Activated CD4-positive, alpha-beta T cell treated with anti-CD3 and anti-CD28 coated beads, Interleukin-2, amount 10 ng/mL, durations not matched to agents 24 days and 14 days (primary cell): ENCODE measurements around the gene SYNGR4. TPM values are rescaled to one million over a fixed set of nuclear protein-coding genes. Genes with fewer than 3 reads are reported as not detected.
"Not testable (repeated sequence)": the region's sequence is repeated elsewhere in the genome, so short reads cannot be mapped to it uniquely, and the experiment has no call there.

Source experiments
- DNase-seq: peaks from one replicate; pipeline ENCODE4 v3.0.0; 2022
- H3K27ac Mint-ChIP-seq: one replicate; pipeline ENCODE4 v1.8.0; 2022; ENCODE audit warnings: mild to moderate bottlenecking, mixed read lengths
- H3K27me3 Mint-ChIP-seq: one replicate; pipeline ENCODE4 v1.8.0; 2022; ENCODE audit warnings: mixed read lengths
- H3K36me3 Mint-ChIP-seq: one replicate; pipeline ENCODE4 v1.8.0; 2022; ENCODE audit warnings: low read depth, mild to moderate bottlenecking, mixed read lengths
- H3K4me1 Mint-ChIP-seq: one replicate; pipeline ENCODE4 v1.8.0; 2021; ENCODE audit warnings: mixed read lengths
- H3K4me3 Mint-ChIP-seq: one replicate; pipeline ENCODE4 v1.8.0; 2022; ENCODE audit warnings: mild to moderate bottlenecking, moderate library complexity, mixed read lengths
- H3K9me3 Mint-ChIP-seq: one replicate; pipeline ENCODE4 v1.8.0; 2021; ENCODE audit warnings: mixed read lengths
- intact Hi-C: fragments of 100-400 bp; cut with micrococcal nuclease; formaldehyde crosslinking; loops from one replicate; pipeline ENCODE4 v1.15.1; 2023
- total RNA-seq: library from RNA; stranded (reverse); gene quantifications from 2 replicates; pipeline ENCODE4 v1.2.3, GENCODE V29; 2022

Gene SYNGR4
- 0.33 TPM in 1 of 2 replicates, not detected in the other for total RNA-seq

- peaks cover 16% of the 10 kb centered on the region for H3K4me1 Mint-ChIP-seq
- H3K27me3 Mint-ChIP-seq, result peaks cover 4% of the 10 kb centered on the region
- peak within 1 kb of the TSS; percentile 97 for H3K27ac Mint-ChIP-seq
- peak within 1 kb of the TSS; percentile 87 for H3K4me3 Mint-ChIP-seq
- H3K36me3 Mint-ChIP-seq, result peaks cover 6% of the 10 kb centered on the region
- intact Hi-C loops, result loop anchor here (1.0 to 5.0 kb wide), 7 partner anchors 27 to 350 kb away; partner anchors contain the start of genes GRWD1, KDELR1 and LMTK3
- peak; percentile 99 for DNase-seq
- H3K9me3 Mint-ChIP-seq, result peaks cover 4% of the 10 kb centered on the region
Measured at GRCh38 chr19:48363810-48364597, at the start of gene SYNGR4, which contains the start of gene TMEM143. Gene SYNGR4, plus strand, starts transcription at chr19:48364367. Its CDS starts 1,476 bp downstream, at chr19:48365843. Gene TMEM143, minus strand, starts transcription at chr19:48363940. Its CDS starts 20 bp downstream, at chr19:48363920.

- no peak overlapping the region for H3K4me3 Mint-ChIP-seq
- no peak for DNase-seq
- no peaks in the 10 kb centered on the region for H3K9me3 Mint-ChIP-seq
- peaks cover 12% of the 10 kb centered on the region for H3K4me1 Mint-ChIP-seq
- intact Hi-C loops, result loop anchor here (10.0 kb wide), 1 partner anchor 269 kb away; no protein-coding TSS in a partner anchor
- H3K27me3 Mint-ChIP-seq, result no peaks in the 10 kb centered on the region
- no peak overlapping the region for H3K27ac Mint-ChIP-seq
- H3K36me3 Mint-ChIP-seq, result no peaks in the 10 kb centered on the region
Measured at GRCh38 chr19:48315712-48316111, 48.5 kb upstream of the SYNGR4 start.

GRCh38 chr19:48317708-48317960 is 46.5 kb upstream of the SYNGR4 start:
- intact Hi-C loops, result loop anchor here (10.0 kb wide), 1 partner anchor 267 kb away; no protein-coding TSS in a partner anchor
- H3K4me1 Mint-ChIP-seq, result peaks cover 28% of the 10 kb centered on the region
- H3K27me3 Mint-ChIP-seq, H3K27ac Mint-ChIP-seq, DNase-seq, H3K36me3 Mint-ChIP-seq, H3K9me3 Mint-ChIP-seq, H3K4me3 Mint-ChIP-seq: not testable (repeated sequence)

- Mint-ChIP-seq H3K9me3 (no peaks in the 10 kb centered on the region), H3K4me3 (no peak overlapping the region), H3K4me1 (peaks cover 35% of the 10 kb centered on the region), H3K36me3 (peaks cover under 1% of the 10 kb centered on the region), H3K27ac (no peak overlapping the region), H3K27me3 (no peaks in the 10 kb centered on the region)
- intact Hi-C loops, result loop anchor here (10.0 kb wide), 1 partner anchor 266 kb away; no protein-coding TSS in a partner anchor
- DNase-seq, result no peak
Measured at GRCh38 chr19:48318286-48318987, 45.7 kb upstream of the SYNGR4 start.

- peak; percentile 94 for DNase-seq
- H3K27ac Mint-ChIP-seq, result peak overlapping the region; percentile 75
- no peaks in the 10 kb centered on the region for H3K27me3 Mint-ChIP-seq
- H3K36me3 Mint-ChIP-seq, result peaks cover 2% of the 10 kb centered on the region
- H3K9me3 Mint-ChIP-seq, result no peaks in the 10 kb centered on the region
- peak overlapping the region; percentile 95 for H3K4me3 Mint-ChIP-seq
- peaks cover 46% of the 10 kb centered on the region for H3K4me1 Mint-ChIP-seq
- intact Hi-C loops, result loop anchor here (1.0 to 10.0 kb wide), 6 partner anchors 13 to 265 kb away; partner anchors contain the start of genes CYTH2, LMTK3 and TMEM143
Measured at GRCh38 chr19:48319647-48320541, 44.3 kb upstream of the SYNGR4 start.

- H3K27ac Mint-ChIP-seq, result peak overlapping the region; percentile 99
- intact Hi-C loops, result loop anchor here (1.0 to 5.0 kb wide), 5 partner anchors 42 to 191 kb away; partner anchors contain the start of genes CYTH2, GRWD1, LMTK3 and TMEM143
- no peaks in the 10 kb centered on the region for H3K27me3 Mint-ChIP-seq
- peaks cover 55% of the 10 kb centered on the region for H3K4me1 Mint-ChIP-seq
- DNase-seq, result peak; percentile 99
- no peaks in the 10 kb centered on the region for H3K9me3 Mint-ChIP-seq
- H3K4me3 Mint-ChIP-seq, result peak overlapping the region; percentile 95
- peaks cover 11% of the 10 kb centered on the region for H3K36me3 Mint-ChIP-seq
Measured at GRCh38 chr19:48321372-48321621, 42.9 kb upstream of the SYNGR4 start.

GRCh38 chr19:48321622-48322591 is 42.3 kb upstream of the SYNGR4 start:
- H3K4me1 Mint-ChIP-seq, result peaks cover 58% of the 10 kb centered on the region

GRCh38 chr19:48325265-48325910 is 38.8 kb upstream of the SYNGR4 start, which contains the start of gene EMP3:
Gene EMP3, plus strand, starts transcription at chr19:48325552. Its CDS starts 1,293 bp downstream, at chr19:48326845.
- intact Hi-C loops, result loop anchor here (1.0 kb wide), 1 partner anchor 8 kb away; no protein-coding TSS in a partner anchor
- Mint-ChIP-seq H3K9me3 (no peaks in the 10 kb centered on the region), H3K4me1 (peaks cover 71% of the 10 kb centered on the region), H3K27me3 (no peaks in the 10 kb centered on the region), H3K27ac (peak within 1 kb of the TSS; percentile 98), H3K36me3 (peaks cover 45% of the 10 kb centered on the region), H3K4me3 (peak within 1 kb of the TSS; percentile 99)
- peak; percentile 95 for DNase-seq

More at GRCh38 chr19:48321622-48322591, 42.3 kb upstream of the SYNGR4 start:
- peak; percentile 100 for DNase-seq
- peaks cover 15% of the 10 kb centered on the region for H3K36me3 Mint-ChIP-seq
- intact Hi-C loops, result loop anchor here (1.0 to 5.0 kb wide), 5 partner anchors 41 to 190 kb away; partner anchors contain the start of genes CYTH2, GRWD1, LMTK3 and TMEM143
- peak overlapping the region; percentile 99 for H3K27ac Mint-ChIP-seq
- no peaks in the 10 kb centered on the region for H3K9me3 Mint-ChIP-seq
- H3K4me3 Mint-ChIP-seq, result peak overlapping the region; percentile 95
- H3K27me3 Mint-ChIP-seq, result no peaks in the 10 kb centered on the region

GRCh38 chr19:48329167-48329891 is 34.8 kb upstream of the SYNGR4 start:
- DNase-seq, result peak; percentile 81
- Mint-ChIP-seq H3K27me3 (no peaks in the 10 kb centered on the region), H3K4me3 (peak overlapping the region; percentile 86), H3K36me3 (peaks cover 53% of the 10 kb centered on the region), H3K27ac (peak overlapping the region; percentile 72), H3K9me3 (no peaks in the 10 kb centered on the region), H3K4me1 (peaks cover 67% of the 10 kb centered on the region)
- intact Hi-C loops, result no loop called here

- Mint-ChIP-seq H3K4me3 (peak overlapping the region; percentile 86), H3K27ac (peak overlapping the region; percentile 72), H3K27me3 (no peaks in the 10 kb centered on the region), H3K4me1 (peaks cover 68% of the 10 kb centered on the region), H3K36me3 (peaks cover 53% of the 10 kb centered on the region), H3K9me3 (no peaks in the 10 kb centered on the region)
- intact Hi-C loops, result loop anchor here (5.0 to 10.0 kb wide), 3 partner anchors 63 to 385 kb away; partner anchors contain the start of genes DBP and MAMSTR
- DNase-seq, result peak; percentile 95
Measured at GRCh38 chr19:48330012-48330681, 34.0 kb upstream of the SYNGR4 start.

GRCh38 chr19:48332351-48332661 is 31.9 kb upstream of the SYNGR4 start:
- Mint-ChIP-seq H3K27ac (peak overlapping the region; percentile 90), H3K4me3 (peak overlapping the region; percentile 91), H3K36me3 (peaks cover 38% of the 10 kb centered on the region), H3K4me1 (peaks cover 56% of the 10 kb centered on the region), H3K9me3 (no peaks in the 10 kb centered on the region), H3K27me3 (no peaks in the 10 kb centered on the region)
- no peak for DNase-seq
- intact Hi-C loops, result loop anchor here (5.0 to 10.0 kb wide), 3 partner anchors 65 to 382 kb away; partner anchors contain the start of genes DBP and MAMSTR
